HG02970 (cell line): Measurements from ENCODE around the gene RFX1.
A peak's percentile ranks its signal among the peaks of the same experiment; 100 is the strongest.
"Not testable (repeated sequence)": the region's sequence is repeated elsewhere in the genome, so short reads cannot be mapped to it uniquely, and the experiment has no call there.

ENCODE experiments used
- ATAC-seq: cut with Tn5 transposase; IDR thresholded peaks from one replicate; pipeline ENCODE4 v1.9.1; 2021; ENCODE audit warnings: mild to moderate bottlenecking, moderate library complexity, moderate number of reproducible peaks; ENCODE audit not compliant: unreplicated experiment, low FRiP score

The RFX1 gene

GRCh38 chr19:14027856-14028450 is 21.8 kb upstream of the RFX1 start, which contains the start of gene RLN3:
Gene RLN3, plus strand, starts transcription at chr19:14028148. Its CDS starts 57 bp downstream, at chr19:14028205.
- no peak for ATAC-seq

GRCh38 chr19:14026652-14027192 is 20.6 kb upstream of the RFX1 start:
- ATAC-seq: not testable (repeated sequence)

GRCh38 chr19:14023404-14024235 is 17.5 kb upstream of the RFX1 start:
- ATAC-seq: no peak

GRCh38 chr19:14022469-14022868 is 16.3 kb upstream of the RFX1 start:
- no peak for ATAC-seq

- ATAC-seq: no peak
Observed at GRCh38 chr19:14021474-14021873, 15.4 kb upstream of the RFX1 start.

GRCh38 chr19:14019739-14020138 is 13.6 kb upstream of the RFX1 start:
- not testable (repeated sequence) for ATAC-seq

GRCh38 chr19:14019100-14019499 is 13.0 kb upstream of the RFX1 start:
- ATAC-seq: no peak

- ATAC-seq: peak; percentile 63
Observed at GRCh38 chr19:14015524-14016035, 9.5 kb upstream of the RFX1 start.

GRCh38 chr19:14012378-14012915 is 6.3 kb upstream of the RFX1 start:
- ATAC-seq: no peak

- ATAC-seq: peak; percentile 39
Observed at GRCh38 chr19:14006766-14007562, 844 bp upstream of the RFX1 start.

- ATAC-seq: peak; percentile 43
Observed at GRCh38 chr19:14005349-14006084, 603 bp downstream of the RFX1 start.

GRCh38 chr19:14004619-14005348 is 1.3 kb downstream of the RFX1 start:
- no peak for ATAC-seq

GRCh38 chr19:14003251-14004055 is 2.7 kb downstream of the RFX1 start:
- ATAC-seq: no peak

- ATAC-seq: no peak
Observed at GRCh38 chr19:14002571-14003250, 3.4 kb downstream of the RFX1 start.

- no peak for ATAC-seq
Observed at GRCh38 chr19:14000691-14001375, 5.3 kb downstream of the RFX1 start.

- ATAC-seq: no peak
Observed at GRCh38 chr19:13999085-13999484, 7.0 kb downstream of the RFX1 start.

GRCh38 chr19:13998426-13998825 is 7.7 kb downstream of the RFX1 start:
- ATAC-seq: no peak
